HFF-Myc (cell line): Measurements from ENCODE around the gene CHMP2A.

ENCODE experiments used
- DNase-seq: peaks from one replicate; pipeline ENCODE4 v3.0.0-alpha.2; 2011; ENCODE audit warnings: low read depth; ENCODE audit errors: extremely low read depth
- H3K4me3 ChIP-seq: replicated peaks from 2 replicates; pipeline ENCODE4 v1.5.1; 2011; ENCODE audit warnings: low read depth, mild to moderate bottlenecking, control low read depth, low read length
- TF ChIP-seq, protein P1 (sequence below): IDR thresholded peaks from 2 replicates; pipeline ENCODE4 v1.5.1; 2012; ENCODE audit warnings: mild to moderate bottlenecking, low read depth, low read length, control low read depth; ENCODE audit errors: missing control alignments

CHMP2A gene

DNA sequence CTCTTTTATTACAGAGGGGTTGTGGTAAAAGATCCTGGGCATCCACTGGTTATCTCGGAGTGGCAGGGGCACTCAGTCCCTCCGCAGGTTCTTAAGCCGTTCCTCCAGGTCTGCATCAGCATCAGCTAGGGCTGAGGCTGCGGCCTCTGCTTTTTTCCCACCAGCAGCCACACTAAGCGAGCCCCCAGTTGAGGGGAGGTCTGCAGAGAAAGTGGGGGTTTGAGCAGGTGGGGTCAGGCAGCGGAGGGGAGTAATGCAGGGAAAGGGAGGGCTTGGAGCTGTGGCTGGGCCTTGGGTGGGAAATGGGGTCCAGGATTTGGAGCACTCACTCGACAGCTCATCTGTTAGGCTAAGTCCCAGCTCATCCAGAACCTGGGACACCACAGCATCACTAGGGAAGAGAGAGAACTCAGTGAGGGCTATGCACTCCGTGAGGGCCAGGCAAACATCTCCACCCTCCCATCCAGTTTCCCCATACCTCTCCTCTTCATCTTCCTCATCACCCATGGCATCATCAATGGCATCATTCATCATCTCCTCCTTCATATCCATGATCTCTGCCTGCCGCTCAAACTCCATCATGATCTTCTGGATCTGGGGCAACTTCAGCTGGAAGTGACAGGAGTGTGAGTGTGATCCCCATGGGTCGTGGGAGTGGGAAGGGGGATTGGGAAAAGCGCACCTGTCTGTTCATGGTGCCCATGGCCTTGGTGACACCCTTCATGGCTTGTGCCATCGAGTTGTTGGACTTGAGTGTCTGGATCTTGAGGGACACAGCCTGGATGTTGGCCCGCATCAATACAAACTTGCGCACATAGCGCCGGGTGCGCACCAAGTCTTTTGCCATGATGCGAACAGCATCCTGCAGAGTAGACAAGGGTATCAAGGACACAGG, 3.1 kb downstream of the CHMP2A start:
- no peak for DNase-seq
- TF ChIP-seq, protein P1, sequence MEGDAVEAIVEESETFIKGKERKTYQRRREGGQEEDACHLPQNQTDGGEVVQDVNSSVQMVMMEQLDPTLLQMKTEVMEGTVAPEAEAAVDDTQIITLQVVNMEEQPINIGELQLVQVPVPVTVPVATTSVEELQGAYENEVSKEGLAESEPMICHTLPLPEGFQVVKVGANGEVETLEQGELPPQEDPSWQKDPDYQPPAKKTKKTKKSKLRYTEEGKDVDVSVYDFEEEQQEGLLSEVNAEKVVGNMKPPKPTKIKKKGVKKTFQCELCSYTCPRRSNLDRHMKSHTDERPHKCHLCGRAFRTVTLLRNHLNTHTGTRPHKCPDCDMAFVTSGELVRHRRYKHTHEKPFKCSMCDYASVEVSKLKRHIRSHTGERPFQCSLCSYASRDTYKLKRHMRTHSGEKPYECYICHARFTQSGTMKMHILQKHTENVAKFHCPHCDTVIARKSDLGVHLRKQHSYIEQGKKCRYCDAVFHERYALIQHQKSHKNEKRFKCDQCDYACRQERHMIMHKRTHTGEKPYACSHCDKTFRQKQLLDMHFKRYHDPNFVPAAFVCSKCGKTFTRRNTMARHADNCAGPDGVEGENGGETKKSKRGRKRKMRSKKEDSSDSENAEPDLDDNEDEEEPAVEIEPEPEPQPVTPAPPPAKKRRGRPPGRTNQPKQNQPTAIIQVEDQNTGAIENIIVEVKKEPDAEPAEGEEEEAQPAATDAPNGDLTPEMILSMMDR, result no peak
- H3K4me3 ChIP-seq, result no peak overlapping the region

DNA sequence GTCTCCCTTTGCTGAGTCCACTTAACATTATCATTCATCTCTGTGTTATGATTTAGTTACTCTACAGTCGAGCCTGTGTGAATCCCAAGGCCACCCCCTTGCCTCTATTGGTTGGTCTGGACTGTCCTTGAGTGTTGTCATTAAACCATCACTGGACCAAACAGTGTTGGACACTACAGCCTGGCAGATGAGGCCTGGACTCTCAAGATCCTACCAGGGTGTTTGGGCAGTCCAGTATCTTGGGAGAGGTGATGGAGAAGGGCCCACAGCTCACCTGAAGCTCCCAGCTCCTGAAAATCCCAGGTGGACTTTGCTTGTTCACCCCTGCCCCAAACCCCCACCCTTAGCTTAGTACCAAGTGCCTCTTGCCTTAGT, 3.8 kb downstream of the CHMP2A start:
- no peak overlapping the region for H3K4me3 ChIP-seq
- no peak for DNase-seq

GRCh38 chr19:58550362-58551122, 4.4 kb downstream of the CHMP2A start:
- no peak for DNase-seq
- H3K4me3 ChIP-seq, result no peak overlapping the region
- TF ChIP-seq, protein P1, result no peak

More for the DNA sequence above, 3.8 kb downstream of the CHMP2A start:
- TF ChIP-seq, protein P1, result no peak

DNA sequence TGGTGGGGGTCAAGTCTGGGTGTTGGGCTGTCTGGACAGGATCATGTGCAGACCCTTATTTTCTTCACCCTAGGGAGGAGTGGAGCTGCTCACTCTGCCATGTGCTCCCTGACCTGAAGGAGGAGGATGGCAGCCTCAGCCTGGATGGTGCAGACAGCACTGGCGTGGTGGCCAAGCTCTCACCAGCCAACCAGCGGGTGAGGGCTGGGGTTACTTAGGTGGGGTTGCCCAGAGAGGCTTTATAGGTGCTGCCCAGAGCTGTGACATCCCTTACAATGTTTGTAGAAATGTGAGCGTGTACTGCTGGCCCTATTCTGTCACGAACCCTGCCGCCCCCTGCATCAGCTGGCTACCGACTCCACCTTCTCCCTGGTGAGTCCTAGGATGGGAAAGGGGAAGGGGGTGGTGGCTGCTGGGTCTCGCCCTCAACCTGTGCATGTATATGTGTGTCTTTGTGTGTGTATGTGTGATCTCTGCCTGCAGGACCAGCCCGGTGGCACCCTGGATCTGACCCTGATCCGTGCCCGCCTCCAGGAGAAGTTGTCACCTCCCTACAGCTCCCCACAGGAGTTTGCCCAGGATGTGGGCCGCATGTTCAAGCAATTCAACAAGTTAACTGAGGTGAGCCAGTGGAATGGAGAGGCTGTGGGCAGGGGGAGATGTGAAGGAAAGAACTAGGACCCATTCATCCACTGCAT, 5.1 kb downstream of the CHMP2A start:
- H3K4me3 ChIP-seq, result no peak overlapping the region
- DNase-seq, result no peak
- TF ChIP-seq, protein P1, result no peak

DNA sequence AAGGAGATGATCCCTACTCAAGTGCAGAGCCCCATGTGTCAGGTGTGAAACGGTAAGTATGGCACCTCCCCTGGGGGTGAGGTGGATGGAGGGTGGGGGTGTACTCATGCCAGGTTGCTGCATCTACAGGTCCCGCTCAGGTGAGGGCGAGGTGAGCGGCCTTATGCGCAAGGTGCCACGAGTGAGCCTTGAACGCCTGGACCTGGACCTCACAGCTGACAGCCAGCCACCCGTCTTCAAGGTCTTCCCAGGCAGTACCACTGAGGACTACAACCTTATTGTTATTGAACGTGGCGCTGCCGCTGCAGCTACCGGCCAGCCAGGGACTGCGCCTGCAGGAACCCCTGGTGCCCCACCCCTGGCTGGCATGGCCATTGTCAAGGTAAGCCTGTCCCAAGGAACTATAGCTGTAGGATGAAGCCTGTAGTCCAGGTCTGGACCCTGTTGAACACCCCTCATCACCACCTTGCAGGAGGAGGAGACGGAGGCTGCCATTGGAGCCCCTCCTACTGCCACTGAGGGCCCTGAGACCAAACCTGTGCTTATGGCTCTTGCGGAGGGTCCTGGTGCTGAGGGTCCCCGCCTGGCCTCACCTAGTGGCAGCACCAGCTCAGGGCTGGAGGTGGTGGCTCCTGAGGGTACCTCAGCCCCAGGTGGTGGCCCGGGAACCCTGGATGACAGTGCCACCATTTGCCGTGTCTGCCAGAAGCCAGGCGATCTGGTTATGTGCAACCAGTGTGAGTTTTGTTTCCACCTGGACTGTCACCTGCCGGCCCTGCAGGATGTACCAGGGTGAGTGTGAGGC, 5.8 kb downstream of the CHMP2A start:
- DNase-seq, result no peak
- no peak overlapping the region for H3K4me3 ChIP-seq
- TF ChIP-seq, protein P1, result no peak
